ENCODE results near the gene OGFOD3.

GRCh38 chr17:82446649-82447048 is 28.3 kb upstream of the OGFOD3 start:
- TF ChIP-seq POLR2A (IDR thresholded peaks at IDR 0.05): no peak
- TF ChIP-seq, protein P1, sequence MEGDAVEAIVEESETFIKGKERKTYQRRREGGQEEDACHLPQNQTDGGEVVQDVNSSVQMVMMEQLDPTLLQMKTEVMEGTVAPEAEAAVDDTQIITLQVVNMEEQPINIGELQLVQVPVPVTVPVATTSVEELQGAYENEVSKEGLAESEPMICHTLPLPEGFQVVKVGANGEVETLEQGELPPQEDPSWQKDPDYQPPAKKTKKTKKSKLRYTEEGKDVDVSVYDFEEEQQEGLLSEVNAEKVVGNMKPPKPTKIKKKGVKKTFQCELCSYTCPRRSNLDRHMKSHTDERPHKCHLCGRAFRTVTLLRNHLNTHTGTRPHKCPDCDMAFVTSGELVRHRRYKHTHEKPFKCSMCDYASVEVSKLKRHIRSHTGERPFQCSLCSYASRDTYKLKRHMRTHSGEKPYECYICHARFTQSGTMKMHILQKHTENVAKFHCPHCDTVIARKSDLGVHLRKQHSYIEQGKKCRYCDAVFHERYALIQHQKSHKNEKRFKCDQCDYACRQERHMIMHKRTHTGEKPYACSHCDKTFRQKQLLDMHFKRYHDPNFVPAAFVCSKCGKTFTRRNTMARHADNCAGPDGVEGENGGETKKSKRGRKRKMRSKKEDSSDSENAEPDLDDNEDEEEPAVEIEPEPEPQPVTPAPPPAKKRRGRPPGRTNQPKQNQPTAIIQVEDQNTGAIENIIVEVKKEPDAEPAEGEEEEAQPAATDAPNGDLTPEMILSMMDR (IDR thresholded peaks at IDR 0.05): no peak

Measured in Peyer's patch (tissue), 4 donors.